ENCODE data around the gene UBR2.
"Not testable (repeated sequence)": the region's sequence is repeated elsewhere in the genome, so short reads cannot be mapped to it uniquely, and the experiment has no call there.

Gene UBR2

DNA sequence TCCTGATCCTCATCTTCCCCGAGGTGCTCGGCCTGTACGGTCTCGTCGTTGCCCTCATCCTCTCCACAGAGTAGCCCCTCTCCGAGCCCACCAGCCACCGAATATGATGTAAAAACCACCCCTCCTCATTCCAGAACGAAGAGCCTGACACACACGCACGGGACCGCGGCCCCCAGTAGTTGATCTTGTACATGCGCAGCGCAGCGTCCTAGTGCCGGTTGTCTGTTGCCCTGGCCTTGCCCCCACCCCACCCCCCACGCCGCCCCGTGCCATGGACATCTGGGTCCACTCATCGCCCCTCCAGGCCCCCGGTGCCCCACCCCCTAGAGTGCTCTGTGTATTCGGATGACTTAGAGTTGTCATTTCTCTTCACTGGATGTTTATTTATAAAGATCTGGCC is 163.8 kb downstream of the UBR2 start:
- Mint-ChIP-seq H3K4me3 (peak overlapping the region; percentile 47), H3K4me1 (ENCODE audit: low read depth) (peaks cover 12% of the 10 kb centered on the region), H3K9me3 (no peaks in the 10 kb centered on the region), H3K36me3 (ENCODE audit: low read depth) (no peaks in the 10 kb centered on the region), H3K27me3 (ENCODE audit: low read depth) (no peaks in the 10 kb centered on the region), H3K27ac (peak overlapping the region; percentile 69)

DNA sequence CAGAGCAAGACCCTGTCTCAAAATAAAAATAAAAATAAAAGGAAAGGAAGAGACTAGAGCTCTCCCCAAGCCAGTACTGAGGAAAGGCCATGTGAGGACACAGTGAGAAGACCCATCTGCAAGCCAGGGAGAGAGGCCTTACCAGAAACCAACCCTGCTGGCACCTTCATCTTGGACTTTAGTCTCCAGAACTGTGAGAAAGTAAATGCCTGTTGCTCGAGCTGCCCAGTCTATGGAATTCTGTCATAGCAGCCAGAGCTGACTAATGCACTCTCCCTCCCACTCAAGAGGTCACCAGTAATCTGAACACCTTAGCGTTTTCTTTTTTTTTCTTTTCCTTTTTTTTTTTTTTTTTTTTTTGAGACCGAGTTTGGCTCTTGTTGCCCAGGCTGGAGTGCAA is 165.9 kb downstream of the UBR2 start:
- Mint-ChIP-seq H3K4me1 (ENCODE audit: low read depth) (peaks cover 12% of the 10 kb centered on the region), H3K27me3 (ENCODE audit: low read depth) (no peaks in the 10 kb centered on the region), H3K9me3 (no peaks in the 10 kb centered on the region), H3K4me3 (no peak overlapping the region), H3K36me3 (ENCODE audit: low read depth) (no peaks in the 10 kb centered on the region), H3K27ac (no peak overlapping the region)

DNA sequence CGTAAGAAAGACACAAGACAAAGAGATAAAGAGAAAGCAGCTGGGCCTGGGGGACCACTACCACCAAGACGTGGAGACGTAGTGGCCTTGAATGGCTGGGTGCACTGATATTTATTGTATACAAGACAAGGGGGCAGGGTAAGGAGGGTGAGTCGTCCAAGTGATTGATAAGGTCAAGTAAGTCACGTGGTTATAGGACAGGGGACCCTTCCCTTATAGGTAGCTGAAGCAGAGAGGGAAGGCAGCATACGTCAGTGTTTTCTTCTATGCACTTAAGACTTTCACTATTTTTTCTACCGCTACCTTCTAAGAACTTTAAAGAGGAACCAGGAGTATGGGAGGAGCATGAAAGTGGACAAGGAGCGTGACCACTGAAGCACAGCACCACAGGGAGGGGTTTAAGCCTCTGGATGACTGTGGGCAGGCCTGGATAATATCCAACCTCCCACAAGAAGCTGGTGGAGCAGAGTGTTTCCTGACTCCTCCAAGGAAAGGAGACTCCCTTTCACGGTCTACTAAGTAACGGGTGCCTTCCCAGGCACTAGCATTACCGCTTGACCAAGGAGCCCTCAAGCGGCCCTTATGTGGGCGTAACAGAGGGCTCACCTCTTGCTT is 170.1 kb downstream of the UBR2 start:
- not testable (repeated sequence) for H3K36me3 Mint-ChIP-seq (ENCODE audit: low read depth); H3K9me3 Mint-ChIP-seq; H3K27ac Mint-ChIP-seq; H3K4me1 Mint-ChIP-seq (ENCODE audit: low read depth); H3K4me3 Mint-ChIP-seq
- peaks cover 13% of the 10 kb centered on the region for H3K27me3 Mint-ChIP-seq (ENCODE audit: low read depth)

DNA sequence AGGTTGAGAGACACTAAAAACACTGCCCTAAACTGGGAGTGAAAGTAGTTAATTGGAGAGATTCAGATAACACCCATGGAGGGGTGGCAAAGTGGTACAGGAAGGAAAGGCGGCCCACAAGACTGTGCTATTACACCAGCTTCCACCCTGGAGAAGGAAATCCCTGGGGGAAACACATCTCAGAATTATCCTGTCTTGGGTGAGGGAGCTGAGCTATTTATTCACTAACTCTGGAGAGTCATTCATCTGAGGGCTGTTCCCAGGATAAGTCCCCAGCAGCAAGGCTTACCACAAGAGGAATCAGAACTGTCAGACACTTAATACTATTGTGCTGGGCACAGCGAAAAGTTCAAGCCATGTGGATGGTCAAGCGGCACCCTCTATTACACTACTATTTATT is 172.1 kb downstream of the UBR2 start:
- no peak overlapping the region for H3K27ac Mint-ChIP-seq
- no peaks in the 10 kb centered on the region for H3K4me1 Mint-ChIP-seq (ENCODE audit: low read depth)

DNA sequence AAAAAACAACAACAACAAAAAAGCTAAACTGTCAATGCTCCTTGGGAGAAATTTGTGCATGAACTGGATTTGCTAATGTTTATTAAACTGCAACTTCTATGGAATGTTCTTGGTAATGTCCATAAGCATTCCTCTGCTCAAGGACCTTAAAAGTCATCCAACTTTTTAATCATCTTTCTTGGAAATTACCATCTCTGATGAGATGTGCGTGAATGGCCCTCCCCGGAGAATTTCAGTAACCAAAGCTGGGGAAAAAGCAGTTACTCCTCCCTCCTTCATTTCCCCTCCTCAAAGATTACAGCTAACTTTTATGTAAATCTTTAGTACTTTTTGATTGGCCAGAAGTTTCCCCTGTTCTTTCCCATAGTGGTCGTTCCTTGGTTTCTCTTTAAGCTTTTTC is 176.9 kb downstream of the UBR2 start:
- H3K4me3 Mint-ChIP-seq = no peak overlapping the region
- H3K4me1 Mint-ChIP-seq (ENCODE audit: low read depth) = peaks cover 11% of the 10 kb centered on the region
- H3K9me3 Mint-ChIP-seq = no peaks in the 10 kb centered on the region
- peaks cover 18% of the 10 kb centered on the region for H3K27me3 Mint-ChIP-seq (ENCODE audit: low read depth)
- no peak overlapping the region for H3K27ac Mint-ChIP-seq
- peaks cover 7% of the 10 kb centered on the region for H3K36me3 Mint-ChIP-seq (ENCODE audit: low read depth)

More for the DNA sequence above, 172.1 kb downstream of the UBR2 start:
- Mint-ChIP-seq H3K9me3 (no peaks in the 10 kb centered on the region), H3K4me3 (no peak overlapping the region), H3K27me3 (ENCODE audit: low read depth) (peaks cover 19% of the 10 kb centered on the region), H3K36me3 (ENCODE audit: low read depth) (no peaks in the 10 kb centered on the region)

DNA sequence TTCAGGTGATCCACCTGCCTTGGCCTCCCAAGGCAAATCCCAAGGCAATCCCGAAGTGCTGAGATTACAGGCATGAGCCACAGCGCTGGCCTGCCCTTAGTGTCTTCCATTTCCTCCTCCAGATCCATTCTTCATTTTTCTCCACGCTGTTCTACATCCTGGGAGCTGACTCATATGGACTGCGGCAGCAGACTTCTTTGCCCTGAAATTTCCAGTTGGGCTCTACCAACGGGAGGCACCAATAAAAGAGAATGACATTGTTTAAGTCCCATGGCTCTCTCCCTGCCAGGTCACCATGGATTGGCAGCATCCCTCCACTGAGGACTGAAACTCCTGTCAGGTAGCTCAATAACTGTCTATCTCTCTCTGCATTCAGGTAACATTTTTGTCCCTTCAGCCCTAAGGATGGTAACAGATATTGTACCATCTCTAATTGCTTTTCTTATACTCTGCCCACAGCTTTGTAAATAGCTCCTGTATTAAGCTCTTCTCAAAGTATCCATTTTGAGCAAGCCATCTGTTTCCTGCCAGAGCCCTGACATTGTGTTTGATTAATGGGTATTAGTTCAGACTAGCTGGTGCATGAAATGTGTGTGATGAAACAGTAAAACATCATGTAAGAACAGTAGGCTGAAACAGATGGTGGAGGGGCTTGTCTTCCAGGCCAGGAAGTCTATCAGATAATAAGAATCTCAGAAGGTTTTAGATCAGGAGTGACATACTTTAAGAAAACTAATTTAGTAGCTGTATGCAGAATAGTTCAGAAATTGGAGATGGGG is 178.5 kb downstream of the UBR2 start:
- H3K27ac Mint-ChIP-seq = no peak overlapping the region

More for the DNA sequence above, 178.5 kb downstream of the UBR2 start:
- H3K4me1 Mint-ChIP-seq (ENCODE audit: low read depth) = peaks cover 12% of the 10 kb centered on the region
- peaks cover 10% of the 10 kb centered on the region for H3K36me3 Mint-ChIP-seq (ENCODE audit: low read depth)
- H3K9me3 Mint-ChIP-seq = no peaks in the 10 kb centered on the region
- no peak overlapping the region for H3K4me3 Mint-ChIP-seq
- peaks cover 15% of the 10 kb centered on the region for H3K27me3 Mint-ChIP-seq (ENCODE audit: low read depth)
